ENCODE data around the gene STK11IP.

STK11IP gene

GRCh38 chr2:219578811-219579613 lies 18.6 kb upstream of the STK11IP start:
- DNase-seq = peak in 1 of 2 experiments; percentile 5
- TF ChIP-seq GATA1 (IDR thresholded peaks at IDR 0.05; ENCODE audit: low read depth, low read length) (no peak), POLR2A (IDR thresholded peaks at IDR 0.05; ENCODE audit: low read length) (no peak)

- TF ChIP-seq POLR2A (IDR thresholded peaks at IDR 0.05; ENCODE audit: low read length) (no peak), GATA1 (IDR thresholded peaks at IDR 0.05; ENCODE audit: low read depth, low read length) (no peak)
- DNase-seq = no peak
Measured at GRCh38 chr2:219581346-219581745, 16.3 kb upstream of the STK11IP start.

GRCh38 chr2:219591091-219591490 lies 6.6 kb upstream of the STK11IP start:
- no peak for TF ChIP-seq GATA1 (IDR thresholded peaks at IDR 0.05; ENCODE audit: low read depth, low read length)
- TF ChIP-seq POLR2A (IDR thresholded peaks at IDR 0.05; ENCODE audit: low read length) = no peak
- DNase-seq = no peak

GRCh38 chr2:219592736-219593135 lies 4.9 kb upstream of the STK11IP start:
- no peak for TF ChIP-seq GATA1 (IDR thresholded peaks at IDR 0.05; ENCODE audit: low read depth, low read length)
- TF ChIP-seq POLR2A (IDR thresholded peaks at IDR 0.05; ENCODE audit: low read length) = no peak
- no peak for DNase-seq

GRCh38 chr2:219593154-219593553 lies 4.5 kb upstream of the STK11IP start:
- TF ChIP-seq GATA1 (IDR thresholded peaks at IDR 0.05; ENCODE audit: low read depth, low read length) = no peak
- TF ChIP-seq POLR2A (IDR thresholded peaks at IDR 0.05; ENCODE audit: low read length) = no peak
- no peak for DNase-seq

GRCh38 chr2:219595256-219595655 lies 2.4 kb upstream of the STK11IP start:
- TF ChIP-seq POLR2A (IDR thresholded peaks at IDR 0.05; ENCODE audit: low read length) (no peak), GATA1 (IDR thresholded peaks at IDR 0.05; ENCODE audit: low read depth, low read length) (no peak)
- peak; percentile 49 to 62 for DNase-seq

- no peak for TF ChIP-seq GATA1 (IDR thresholded peaks at IDR 0.05; ENCODE audit: low read depth, low read length)
- DNase-seq = peak in 1 of 2 experiments; percentile 52
Measured at GRCh38 chr2:219596954-219597551, 604 bp upstream of the STK11IP start.

- TF ChIP-seq GATA1 (IDR thresholded peaks at IDR 0.05; ENCODE audit: low read depth, low read length) (no peak), POLR2A (IDR thresholded peaks at IDR 0.05; ENCODE audit: low read length) (no peak)
- DNase-seq = no peak
Measured at GRCh38 chr2:219598308-219599078, 836 bp downstream of the STK11IP start.

GRCh38 chr2:219603771-219604170 lies 6.1 kb downstream of the STK11IP start:
- no peak for DNase-seq
- TF ChIP-seq POLR2A (IDR thresholded peaks at IDR 0.05; ENCODE audit: low read length) (no peak), GATA1 (IDR thresholded peaks at IDR 0.05; ENCODE audit: low read depth, low read length) (no peak)

- TF ChIP-seq POLR2A (IDR thresholded peaks at IDR 0.05; ENCODE audit: low read length) (no peak), GATA1 (IDR thresholded peaks at IDR 0.05; ENCODE audit: low read depth, low read length) (no peak)
- DNase-seq = no peak
Measured at GRCh38 chr2:219605607-219605954, 7.9 kb downstream of the STK11IP start.

- DNase-seq = no peak
- TF ChIP-seq POLR2A (IDR thresholded peaks at IDR 0.05; ENCODE audit: low read length) = no peak
- TF ChIP-seq GATA1 (IDR thresholded peaks at IDR 0.05; ENCODE audit: low read depth, low read length) = no peak
Measured at GRCh38 chr2:219607931-219608330, 10.3 kb downstream of the STK11IP start.

- TF ChIP-seq POLR2A (IDR thresholded peaks at IDR 0.05; ENCODE audit: low read length) (no peak), GATA1 (IDR thresholded peaks at IDR 0.05; ENCODE audit: low read depth, low read length) (no peak)
- no peak for DNase-seq
Measured at GRCh38 chr2:219608399-219608964, 10.8 kb downstream of the STK11IP start.

GRCh38 chr2:219609149-219609750 lies 11.6 kb downstream of the STK11IP start:
- no peak for DNase-seq
- TF ChIP-seq GATA1 (IDR thresholded peaks at IDR 0.05; ENCODE audit: low read depth, low read length) = no peak

- DNase-seq = no peak
- TF ChIP-seq POLR2A (IDR thresholded peaks at IDR 0.05; ENCODE audit: low read length) = no peak
- no peak for TF ChIP-seq GATA1 (IDR thresholded peaks at IDR 0.05; ENCODE audit: low read depth, low read length)
Measured at GRCh38 chr2:219611306-219611705, 13.6 kb downstream of the STK11IP start.

Measured in erythroblast (primary cell).